HEK293 (cell line): ENCODE measurements around the gene TRPM8.

Source experiments
- CTCF ChIA-PET: fragments of 350-600 bp; formaldehyde crosslinking; extraction: SDS; loops from one replicate; lab custom pipeline; 2021; ENCODE audit warnings: antibody characterized with exemption; lab: Yijun Ruan, JAX
- POLR2A ChIA-PET: fragments of 300-600 bp; formaldehyde crosslinking; extraction: SDS; loops from one replicate; lab custom pipeline; 2020; ENCODE audit warnings: antibody characterized with exemption, inconsistent platforms; lab: Yijun Ruan, JAX
- H3K27ac ChIP-seq: fragments of 200-500 bp; sonication (Bioruptor generic); 2 replicates; pipeline ENCODE4 v1.5.1; 2014; ENCODE audit warnings: low read depth, low read length, control low read depth, inconsistent platforms; ENCODE audit errors: extremely low read depth
- H3K36me3 ChIP-seq, 2 experiments: fragments of 200-500 bp in 1 of 2; sonication (Bioruptor generic) in 1 of 2; 1 replicate in 1 of 2; 2 replicates in 1 of 2; pipeline ENCODE4 v1.5.1; 2014 to 2017; ENCODE audit warnings: inconsistent platforms in 2 of 2, low read length in 2 of 2; ENCODE audit not compliant: control insufficient read depth in 2 of 2, insufficient read depth in 1 of 2
- H3K4me1 ChIP-seq: fragments of 200-500 bp; sonication (Bioruptor generic); 2 replicates; pipeline ENCODE4 v1.5.1; 2014; ENCODE audit warnings: mild to moderate bottlenecking, low read length, inconsistent platforms; ENCODE audit not compliant: control insufficient read depth, insufficient read depth
- H3K4me3 ChIP-seq: 2 replicates; pipeline ENCODE4 v1.5.1; 2011; ENCODE audit warnings: low read depth, mild to moderate bottlenecking, control low read depth, low read length, moderate library complexity
- H3K9me3 ChIP-seq: fragments of 200-500 bp; sonication (Bioruptor generic); 2 replicates; pipeline ENCODE4 v1.5.1; 2014; ENCODE audit warnings: low read depth, low read length, inconsistent platforms; ENCODE audit not compliant: control insufficient read depth, insufficient read depth
- GLI4 ChIP-seq: fragments of 450-650 bp; formaldehyde crosslinking; IDR thresholded peaks from 2 replicates; pipeline ENCODE4 v1.5.1; 2016; ENCODE audit warnings: missing biosample characterization, missing genetic modification characterization
- HOXA7 ChIP-seq: sonication (generic); formaldehyde crosslinking; IDR thresholded peaks from 2 replicates; pipeline ENCODE4 v1.8.1; 2022; ENCODE audit warnings: missing genetic modification reagents, borderline replicate concordance
- KLF10 ChIP-seq: fragments of 450-650 bp; IDR thresholded peaks from 2 replicates; pipeline ENCODE4 v1.5.1; 2018; ENCODE audit warnings: missing biosample characterization, mild to moderate bottlenecking, missing genetic modification characterization
- KLF16 ChIP-seq: fragments of 450-650 bp; formaldehyde crosslinking; IDR thresholded peaks from 2 replicates; pipeline ENCODE4 v1.5.1; 2017; ENCODE audit warnings: missing biosample characterization, missing genetic modification characterization
- KLF17 ChIP-seq: fragments of 450-650 bp; formaldehyde crosslinking; IDR thresholded peaks from 2 replicates; pipeline ENCODE4 v1.5.1; 2016; ENCODE audit warnings: missing biosample characterization, missing genetic modification characterization
- MZF1 ChIP-seq: fragments of 450-650 bp; formaldehyde crosslinking; IDR thresholded peaks from 2 replicates; pipeline ENCODE4 v1.5.1; 2017; ENCODE audit warnings: missing biosample characterization, missing genetic modification characterization, borderline replicate concordance
- REPIN1 ChIP-seq: fragments of 450-650 bp; formaldehyde crosslinking; IDR thresholded peaks from 2 replicates; pipeline ENCODE4 v1.5.1; 2017; ENCODE audit warnings: missing biosample characterization, missing genetic modification characterization, low read depth
- ZBTB20 ChIP-seq: fragments of 450-650 bp; formaldehyde crosslinking; IDR thresholded peaks from 2 replicates; pipeline ENCODE4 v1.5.1; 2016; ENCODE audit warnings: missing biosample characterization, missing genetic modification characterization
- ZBTB21 ChIP-seq: fragments of 450-650 bp; formaldehyde crosslinking; IDR thresholded peaks from 2 replicates; pipeline ENCODE4 v1.5.1; 2017; ENCODE audit warnings: missing biosample characterization, missing genetic modification characterization
- ZBTB8A ChIP-seq: fragments of 450-650 bp; formaldehyde crosslinking; IDR thresholded peaks from 2 replicates; pipeline ENCODE4 v1.5.1; 2016; ENCODE audit warnings: missing biosample characterization, missing genetic modification characterization
- ZNF121 ChIP-seq: fragments of 450-650 bp; formaldehyde crosslinking; IDR thresholded peaks from 2 replicates; pipeline ENCODE4 v1.5.1; 2016; ENCODE audit warnings: missing biosample characterization, missing genetic modification characterization
- ZNF404 ChIP-seq: fragments of 450-650 bp; formaldehyde crosslinking; IDR thresholded peaks from 2 replicates; pipeline ENCODE4 v1.5.1; 2017; ENCODE audit warnings: missing biosample characterization, missing genetic modification characterization
- ZNF510 ChIP-seq: fragments of 450-650 bp; formaldehyde crosslinking; IDR thresholded peaks from 2 replicates; pipeline ENCODE4 v1.5.1; 2018; ENCODE audit warnings: mild to moderate bottlenecking, missing genetic modification characterization, missing biosample characterization; ENCODE audit not compliant: insufficient replicate concordance
- ZNF518A ChIP-seq: fragments of 450-650 bp; formaldehyde crosslinking; conservative IDR thresholded peaks from 2 replicates; pipeline ENCODE4 v1.5.1; 2016; ENCODE audit warnings: low read depth, missing biosample characterization, missing genetic modification characterization
- ZNF549 ChIP-seq: fragments of 450-650 bp; IDR thresholded peaks from 2 replicates; pipeline ENCODE4 v1.5.1; 2018; ENCODE audit warnings: missing biosample characterization, missing genetic modification characterization, mild to moderate bottlenecking, inconsistent platforms, moderate library complexity
- ZNF621 ChIP-seq: fragments of 450-650 bp; formaldehyde crosslinking; IDR thresholded peaks from 2 replicates; pipeline ENCODE4 v1.5.1; 2017; ENCODE audit warnings: missing biosample characterization, missing genetic modification characterization
- ZNF626 ChIP-seq: fragments of 450-650 bp; sonication (Bioruptor Pico); formaldehyde crosslinking; IDR thresholded peaks from 2 replicates; pipeline ENCODE4 v1.5.1; 2018; ENCODE audit warnings: missing biosample characterization, missing genetic modification characterization, inconsistent platforms
- ZNF658 ChIP-seq: fragments of 450-650 bp; formaldehyde crosslinking; IDR thresholded peaks from 2 replicates; pipeline ENCODE4; 2016; ENCODE audit warnings: missing biosample characterization, missing genetic modification characterization
- ZNF692 ChIP-seq: fragments of 450-650 bp; formaldehyde crosslinking; IDR thresholded peaks from 2 replicates; pipeline ENCODE4 v1.5.1; 2016; ENCODE audit warnings: missing biosample characterization, missing genetic modification characterization
- ZSCAN16 ChIP-seq: fragments of 450-650 bp; formaldehyde crosslinking; IDR thresholded peaks from 2 replicates; pipeline ENCODE4 v1.5.1; 2016; ENCODE audit warnings: missing biosample characterization, missing genetic modification characterization

TRPM8 gene

GRCh38 chr2:233919938-233920337 lies 2.8 kb downstream of the TRPM8 start:
- no peak overlapping the region for H3K4me3 ChIP-seq
- POLR2A ChIA-PET, result no interaction called here
- CTCF ChIA-PET, result interaction anchor here (0.6 to 0.8 kb wide), 2 partner anchors 8 to 272 kb away, joined by 3 to 4 read pairs; no protein-coding TSS in a partner anchor
- no peak overlapping the region for H3K27ac ChIP-seq
- H3K4me1 ChIP-seq, result no peaks in the 10 kb centered on the region
- H3K36me3 ChIP-seq, result no peaks in the 10 kb centered on the region
- H3K9me3 ChIP-seq, result no peaks in the 10 kb centered on the region
- TF ChIP-seq ZNF549 (no peak), KLF16 (tag by site-specific recombination) (no peak), ZNF121 (tag by site-specific recombination) (no peak), ZBTB8A (tag by site-specific recombination) (no peak), ZNF621 (tag by site-specific recombination) (no peak), KLF17 (tag by site-specific recombination) (no peak), ZNF518A (tag by site-specific recombination) (no peak), ZBTB21 (tag by site-specific recombination) (no peak), ZNF692 (peak; percentile 77), REPIN1 (tag by site-specific recombination) (no peak), ZNF510 (no peak), KLF10 (tag by site-specific recombination) (no peak), ZBTB20 (peak; percentile 26; the same call in 1 of the 2 replicates), GLI4 (tag by site-specific recombination) (no peak)
- TF ChIP-seq, all 188 proteins: peak for 2

DNA sequence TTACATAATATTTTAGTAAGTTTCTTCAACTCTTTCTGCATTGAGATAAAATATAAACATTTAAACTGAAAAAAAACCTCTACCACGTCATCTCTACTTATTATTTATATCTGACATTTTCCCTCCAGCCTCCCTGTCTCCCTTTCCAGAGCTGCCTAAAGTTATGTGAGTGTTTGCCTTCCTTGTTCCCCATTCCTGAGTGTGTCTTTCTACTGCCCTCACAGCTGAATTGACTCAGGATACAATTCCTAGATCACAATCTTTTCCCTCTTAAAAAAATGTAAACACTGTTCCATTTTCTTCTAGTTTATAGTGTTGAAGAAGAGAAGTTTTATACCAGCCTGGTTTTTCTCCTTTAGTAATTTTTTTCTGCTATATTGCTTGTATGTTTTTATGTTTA lies 5.3 kb downstream of the TRPM8 start:
- H3K36me3 ChIP-seq, result no peaks in the 10 kb centered on the region
- no peaks in the 10 kb centered on the region for H3K9me3 ChIP-seq
- CTCF ChIA-PET, result interaction anchor here (0.5 to 0.7 kb wide), 3 partner anchors 8 to 1436 kb away, joined by 3 read pairs; no protein-coding TSS in a partner anchor
- no peak overlapping the region for H3K4me3 ChIP-seq
- H3K27ac ChIP-seq, result no peak overlapping the region
- TF ChIP-seq ZNF404 (tag by site-specific recombination) (no peak), MZF1 (tag by site-specific recombination) (no peak), ZSCAN16 (tag by site-specific recombination) (no peak), ZNF658 (tag by site-specific recombination) (no peak), ZNF626 (tag by site-specific recombination) (no peak), HOXA7 (CRISPR knock-in tag) (no peak)
- no peaks in the 10 kb centered on the region for H3K4me1 ChIP-seq
- POLR2A ChIA-PET, result no interaction called here
